Measurements from ENCODE around the gene HSPA4. TPM values are rescaled to one million over a fixed set of nuclear protein-coding genes. Genes with fewer than 3 reads are reported as not detected.

The HSPA4 gene
- polyA plus RNA-seq, 1 donor from 2014 or later: 75.9 TPM

- H3K27ac ChIP-seq (ENCODE audit: low read length): no peak overlapping the region
- no peak overlapping the region for H3K4me2 ChIP-seq (ENCODE audit: low read length)
- H3K9me2 ChIP-seq (ENCODE audit: insufficient read depth, low read length): no peaks in the 10 kb centered on the region
- H4K20me1 ChIP-seq (ENCODE audit: insufficient read depth): no peaks in the 10 kb centered on the region
- no peaks in the 10 kb centered on the region for H3K36me3 ChIP-seq (ENCODE audit: insufficient read depth, low read length)
- no peaks in the 10 kb centered on the region for H3K27me3 ChIP-seq (ENCODE audit: insufficient read depth, low read depth, low read length)
- H3K9ac ChIP-seq (ENCODE audit: low read length): no peak overlapping the region
- H3F3A ChIP-seq (ENCODE audit: insufficient read depth, low read length, poor library complexity, severe bottlenecking): no peaks in the 10 kb centered on the region
- H3K79me2 ChIP-seq (replicated peaks; ENCODE audit: insufficient read depth, low read length): no peaks in the 10 kb centered on the region
- no peaks in the 10 kb centered on the region for H3K9me3 ChIP-seq (ENCODE audit: low read length)
- H2AFZ ChIP-seq (ENCODE audit: low read depth, low read length): no peak overlapping the region
- no peak overlapping the region for H3K4me3 ChIP-seq (ENCODE audit: low read length)
- TF ChIP-seq SMC3 (conservative IDR thresholded peaks at IDR 0.05; ENCODE audit: poor library complexity): no peak
- TF ChIP-seq POLR2AphosphoS5 (IDR thresholded peaks at IDR 0.05): no peak
- TF ChIP-seq, protein P1, sequence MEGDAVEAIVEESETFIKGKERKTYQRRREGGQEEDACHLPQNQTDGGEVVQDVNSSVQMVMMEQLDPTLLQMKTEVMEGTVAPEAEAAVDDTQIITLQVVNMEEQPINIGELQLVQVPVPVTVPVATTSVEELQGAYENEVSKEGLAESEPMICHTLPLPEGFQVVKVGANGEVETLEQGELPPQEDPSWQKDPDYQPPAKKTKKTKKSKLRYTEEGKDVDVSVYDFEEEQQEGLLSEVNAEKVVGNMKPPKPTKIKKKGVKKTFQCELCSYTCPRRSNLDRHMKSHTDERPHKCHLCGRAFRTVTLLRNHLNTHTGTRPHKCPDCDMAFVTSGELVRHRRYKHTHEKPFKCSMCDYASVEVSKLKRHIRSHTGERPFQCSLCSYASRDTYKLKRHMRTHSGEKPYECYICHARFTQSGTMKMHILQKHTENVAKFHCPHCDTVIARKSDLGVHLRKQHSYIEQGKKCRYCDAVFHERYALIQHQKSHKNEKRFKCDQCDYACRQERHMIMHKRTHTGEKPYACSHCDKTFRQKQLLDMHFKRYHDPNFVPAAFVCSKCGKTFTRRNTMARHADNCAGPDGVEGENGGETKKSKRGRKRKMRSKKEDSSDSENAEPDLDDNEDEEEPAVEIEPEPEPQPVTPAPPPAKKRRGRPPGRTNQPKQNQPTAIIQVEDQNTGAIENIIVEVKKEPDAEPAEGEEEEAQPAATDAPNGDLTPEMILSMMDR (IDR thresholded peaks at IDR 0.05; ENCODE audit: poor library complexity, severe bottlenecking): no peak
- TF ChIP-seq, protein P2, sequence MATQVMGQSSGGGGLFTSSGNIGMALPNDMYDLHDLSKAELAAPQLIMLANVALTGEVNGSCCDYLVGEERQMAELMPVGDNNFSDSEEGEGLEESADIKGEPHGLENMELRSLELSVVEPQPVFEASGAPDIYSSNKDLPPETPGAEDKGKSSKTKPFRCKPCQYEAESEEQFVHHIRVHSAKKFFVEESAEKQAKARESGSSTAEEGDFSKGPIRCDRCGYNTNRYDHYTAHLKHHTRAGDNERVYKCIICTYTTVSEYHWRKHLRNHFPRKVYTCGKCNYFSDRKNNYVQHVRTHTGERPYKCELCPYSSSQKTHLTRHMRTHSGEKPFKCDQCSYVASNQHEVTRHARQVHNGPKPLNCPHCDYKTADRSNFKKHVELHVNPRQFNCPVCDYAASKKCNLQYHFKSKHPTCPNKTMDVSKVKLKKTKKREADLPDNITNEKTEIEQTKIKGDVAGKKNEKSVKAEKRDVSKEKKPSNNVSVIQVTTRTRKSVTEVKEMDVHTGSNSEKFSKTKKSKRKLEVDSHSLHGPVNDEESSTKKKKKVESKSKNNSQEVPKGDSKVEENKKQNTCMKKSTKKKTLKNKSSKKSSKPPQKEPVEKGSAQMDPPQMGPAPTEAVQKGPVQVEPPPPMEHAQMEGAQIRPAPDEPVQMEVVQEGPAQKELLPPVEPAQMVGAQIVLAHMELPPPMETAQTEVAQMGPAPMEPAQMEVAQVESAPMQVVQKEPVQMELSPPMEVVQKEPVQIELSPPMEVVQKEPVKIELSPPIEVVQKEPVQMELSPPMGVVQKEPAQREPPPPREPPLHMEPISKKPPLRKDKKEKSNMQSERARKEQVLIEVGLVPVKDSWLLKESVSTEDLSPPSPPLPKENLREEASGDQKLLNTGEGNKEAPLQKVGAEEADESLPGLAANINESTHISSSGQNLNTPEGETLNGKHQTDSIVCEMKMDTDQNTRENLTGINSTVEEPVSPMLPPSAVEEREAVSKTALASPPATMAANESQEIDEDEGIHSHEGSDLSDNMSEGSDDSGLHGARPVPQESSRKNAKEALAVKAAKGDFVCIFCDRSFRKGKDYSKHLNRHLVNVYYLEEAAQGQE (IDR thresholded peaks at IDR 0.05; ENCODE audit: borderline replicate concordance): no peak
- TF ChIP-seq TAF1 (IDR thresholded peaks at IDR 0.05; ENCODE audit: low read depth): no peak
- TF ChIP-seq EZH2 (IDR thresholded peaks at IDR 0.05; ENCODE audit: borderline replicate concordance, insufficient read depth, low read length, poor library complexity, severe bottlenecking): no peak
- no peak for TF ChIP-seq RAD21 (conservative IDR thresholded peaks at IDR 0.05)
- no peak for TF ChIP-seq MXI1 (conservative IDR thresholded peaks at IDR 0.05; ENCODE audit: poor library complexity, severe bottlenecking)
- no peak for TF ChIP-seq EP300 (conservative IDR thresholded peaks at IDR 0.05; ENCODE audit: poor library complexity, severe bottlenecking)
These were observed 70.9 kb downstream of the HSPA4 start for GRCh38 chr5:133122711-133123110.

DNA sequence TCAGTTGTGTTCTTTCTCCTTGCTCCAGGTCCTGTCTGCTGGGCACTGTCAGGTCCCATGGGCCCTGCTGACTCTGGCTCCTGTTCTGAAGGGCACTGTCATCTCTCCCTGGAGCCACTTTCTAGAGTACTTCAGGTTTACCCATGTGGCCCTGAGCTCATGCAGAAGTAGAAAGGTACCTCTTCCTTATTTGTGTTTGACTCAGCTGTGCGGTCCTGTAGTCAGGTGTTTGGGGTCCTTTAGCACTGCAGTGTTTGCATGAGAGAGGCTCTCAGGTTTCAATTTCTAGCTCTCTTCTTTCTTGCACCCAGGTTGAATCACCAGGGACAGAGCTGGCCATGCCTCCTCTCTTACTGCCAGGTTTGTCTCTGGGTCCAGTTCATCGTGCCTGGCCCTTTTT, 71.5 kb downstream of the HSPA4 start:
- Histone ChIP-seq H3K27me3 (ENCODE audit: insufficient read depth, low read depth, low read length) (no peaks in the 10 kb centered on the region), H3K4me3 (ENCODE audit: low read length) (no peak overlapping the region), H3K9me3 (ENCODE audit: low read length) (no peaks in the 10 kb centered on the region), H3K9ac (ENCODE audit: low read length) (no peak overlapping the region), H3K4me2 (ENCODE audit: low read length) (no peak overlapping the region), H3F3A (ENCODE audit: insufficient read depth, low read length, poor library complexity, severe bottlenecking) (no peaks in the 10 kb centered on the region), H3K79me2 (replicated peaks; ENCODE audit: insufficient read depth, low read length) (no peaks in the 10 kb centered on the region), H3K9me2 (ENCODE audit: insufficient read depth, low read length) (no peaks in the 10 kb centered on the region), H3K36me3 (ENCODE audit: insufficient read depth, low read length) (no peaks in the 10 kb centered on the region), H2AFZ (ENCODE audit: low read depth, low read length) (no peak overlapping the region), H3K27ac (ENCODE audit: low read length) (no peak overlapping the region), H4K20me1 (ENCODE audit: insufficient read depth) (no peaks in the 10 kb centered on the region)
- TF ChIP-seq TAF1 (IDR thresholded peaks at IDR 0.05; ENCODE audit: low read depth): no peak
- TF ChIP-seq, protein P2 (IDR thresholded peaks at IDR 0.05; ENCODE audit: borderline replicate concordance): no peak
- no peak for TF ChIP-seq SMC3 (conservative IDR thresholded peaks at IDR 0.05; ENCODE audit: poor library complexity)
- TF ChIP-seq EP300 (conservative IDR thresholded peaks at IDR 0.05; ENCODE audit: poor library complexity, severe bottlenecking): no peak
- no peak for TF ChIP-seq EZH2 (IDR thresholded peaks at IDR 0.05; ENCODE audit: borderline replicate concordance, insufficient read depth, low read length, poor library complexity, severe bottlenecking)
- TF ChIP-seq, protein P1 (IDR thresholded peaks at IDR 0.05; ENCODE audit: poor library complexity, severe bottlenecking): no peak
- no peak for TF ChIP-seq RAD21 (conservative IDR thresholded peaks at IDR 0.05)
- no peak for TF ChIP-seq MXI1 (conservative IDR thresholded peaks at IDR 0.05; ENCODE audit: poor library complexity, severe bottlenecking)
- TF ChIP-seq POLR2AphosphoS5 (IDR thresholded peaks at IDR 0.05): no peak

Data from neural cell (in vitro differentiated cells).